ENCODE data around the gene FLT4.

- TF ChIP-seq CTCF (IDR thresholded peaks at IDR 0.05; ENCODE audit: insufficient read depth, low read length, poor library complexity, severe bottlenecking) = no peak
- TF ChIP-seq EZH2phosphoT487 (conservative IDR thresholded peaks at IDR 0.05; ENCODE audit: low read length) = no peak
These were observed 3.4 kb upstream of the FLT4 start for GRCh38 chr5:180652771-180653170.
